SK-N-SH (cell line): Measurements from ENCODE around the gene RAB15.

Source experiments
- MXI1 ChIP-seq: IDR thresholded peaks from 2 replicates; pipeline ENCODE4 v1.6.1; 2012; ENCODE audit warnings: mild to moderate bottlenecking, low read depth, low read length, improper control_type of control experiment
- SIN3A ChIP-seq: IDR thresholded peaks from 2 replicates; pipeline ENCODE4 v1.6.1; 2012; ENCODE audit warnings: low read depth, mild to moderate bottlenecking, low read length, moderate library complexity, borderline replicate concordance
- TF ChIP-seq, protein P1 (sequence below): fragments of 200-600 bp; sonication (generic); IDR thresholded peaks from 2 replicates; pipeline ENCODE4 v1.6.1; 2017; ENCODE audit warnings: antibody characterized with exemption, mild to moderate bottlenecking, moderate library complexity

DNA sequence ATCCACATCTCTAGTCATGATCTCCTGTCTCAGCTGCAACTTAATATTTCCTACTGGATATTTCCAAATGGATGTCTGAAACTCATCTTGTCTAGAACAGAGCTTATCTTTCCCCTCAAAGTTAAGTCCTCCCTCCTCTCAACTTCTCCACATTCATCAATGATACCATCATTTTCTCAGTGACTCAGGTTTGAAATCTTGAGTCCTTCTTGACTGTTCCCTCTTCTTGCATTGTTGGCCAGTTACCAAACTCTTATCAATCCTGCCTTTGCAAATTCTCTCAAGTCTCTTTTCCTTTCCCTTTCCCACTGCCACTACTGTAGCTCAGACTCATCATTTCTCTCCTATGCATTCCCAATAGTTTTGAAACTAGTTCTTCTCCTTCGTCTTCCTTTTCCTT is 72.2 kb downstream of the RAB15 start:
- TF ChIP-seq, protein P1, sequence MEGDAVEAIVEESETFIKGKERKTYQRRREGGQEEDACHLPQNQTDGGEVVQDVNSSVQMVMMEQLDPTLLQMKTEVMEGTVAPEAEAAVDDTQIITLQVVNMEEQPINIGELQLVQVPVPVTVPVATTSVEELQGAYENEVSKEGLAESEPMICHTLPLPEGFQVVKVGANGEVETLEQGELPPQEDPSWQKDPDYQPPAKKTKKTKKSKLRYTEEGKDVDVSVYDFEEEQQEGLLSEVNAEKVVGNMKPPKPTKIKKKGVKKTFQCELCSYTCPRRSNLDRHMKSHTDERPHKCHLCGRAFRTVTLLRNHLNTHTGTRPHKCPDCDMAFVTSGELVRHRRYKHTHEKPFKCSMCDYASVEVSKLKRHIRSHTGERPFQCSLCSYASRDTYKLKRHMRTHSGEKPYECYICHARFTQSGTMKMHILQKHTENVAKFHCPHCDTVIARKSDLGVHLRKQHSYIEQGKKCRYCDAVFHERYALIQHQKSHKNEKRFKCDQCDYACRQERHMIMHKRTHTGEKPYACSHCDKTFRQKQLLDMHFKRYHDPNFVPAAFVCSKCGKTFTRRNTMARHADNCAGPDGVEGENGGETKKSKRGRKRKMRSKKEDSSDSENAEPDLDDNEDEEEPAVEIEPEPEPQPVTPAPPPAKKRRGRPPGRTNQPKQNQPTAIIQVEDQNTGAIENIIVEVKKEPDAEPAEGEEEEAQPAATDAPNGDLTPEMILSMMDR, result no peak
- TF ChIP-seq MXI1 (no peak), SIN3A (no peak)
